ENCODE measurements around the gene BNC2.

The BNC2 gene

GRCh38 chr9:16622541-16622940, 247.9 kb downstream of the BNC2 start:
- no peak for DNase-seq

- DNase-seq, result no peak
These were observed 250.5 kb downstream of the BNC2 start for GRCh38 chr9:16619914-16620520.

- no peak for DNase-seq
These were observed 251.1 kb downstream of the BNC2 start for GRCh38 chr9:16619402-16619801.

- no peak for DNase-seq
These were observed 251.9 kb downstream of the BNC2 start for GRCh38 chr9:16618524-16618923.

GRCh38 chr9:16616686-16617085, 253.8 kb downstream of the BNC2 start:
- DNase-seq, result no peak

- DNase-seq, result no peak
These were observed 255.0 kb downstream of the BNC2 start for GRCh38 chr9:16615451-16615850.

GRCh38 chr9:16613605-16614004, 256.9 kb downstream of the BNC2 start:
- no peak for DNase-seq

- no peak for DNase-seq
These were observed 257.4 kb downstream of the BNC2 start for GRCh38 chr9:16613051-16613450.

- no peak for DNase-seq
These were observed 257.8 kb downstream of the BNC2 start for GRCh38 chr9:16612627-16613026.

GRCh38 chr9:16611983-16612382, 258.5 kb downstream of the BNC2 start:
- no peak for DNase-seq

- no peak for DNase-seq
These were observed 259.5 kb downstream of the BNC2 start for GRCh38 chr9:16611001-16611400.

- DNase-seq, result no peak
These were observed 259.9 kb downstream of the BNC2 start for GRCh38 chr9:16610538-16610937.

- DNase-seq, result no peak
These were observed 261.6 kb downstream of the BNC2 start for GRCh38 chr9:16608906-16609305.

- no peak for DNase-seq
These were observed 268.0 kb downstream of the BNC2 start for GRCh38 chr9:16602494-16602893.

- no peak for DNase-seq
These were observed 268.5 kb downstream of the BNC2 start for GRCh38 chr9:16601991-16602390.

- DNase-seq, result no peak
These were observed 272.2 kb downstream of the BNC2 start for GRCh38 chr9:16598316-16598715.

- DNase-seq, result no peak
These were observed 273.3 kb downstream of the BNC2 start for GRCh38 chr9:16597136-16597535.

- no peak for DNase-seq
These were observed 275.2 kb downstream of the BNC2 start for GRCh38 chr9:16595227-16595626.

- DNase-seq, result no peak
These were observed 275.7 kb downstream of the BNC2 start for GRCh38 chr9:16594787-16595186.

GRCh38 chr9:16593746-16594145, 276.7 kb downstream of the BNC2 start:
- no peak for DNase-seq

- DNase-seq, result no peak
These were observed 279.4 kb downstream of the BNC2 start for GRCh38 chr9:16591092-16591491.

GRCh38 chr9:16585591-16585990, 284.9 kb downstream of the BNC2 start:
- DNase-seq, result no peak

GRCh38 chr9:16579872-16580432, 290.5 kb downstream of the BNC2 start:
- DNase-seq, result no peak

GRCh38 chr9:16575986-16576245, 294.6 kb downstream of the BNC2 start:
- DNase-seq, result no peak

- DNase-seq, result no peak
These were observed 295.1 kb downstream of the BNC2 start for GRCh38 chr9:16575142-16575985.

Data from activated CD4-positive, CD25-positive, alpha-beta regulatory T cell treated with anti-CD3 and anti-CD28 coated beads, Interleukin-2, amount 50 U/mL, for 72 hours (primary cell).